ENCODE measurements around the gene RFPL1. TPM values are rescaled to one million over a fixed set of nuclear protein-coding genes. Genes with fewer than 3 reads are reported as not detected.
A peak's percentile ranks its signal among the peaks of the same experiment; 100 is the strongest.

RFPL1 gene
- total RNA-seq, 1 donor from 2014 or later, result not detected

- no peak overlapping the region for H3K4me3 ChIP-seq (ENCODE audit: low read depth, low read length)
- no peak for TF ChIP-seq CTCF (IDR thresholded peaks at IDR 0.05; ENCODE audit: insufficient read depth, low read length, severe bottlenecking)
- DNase-seq (ENCODE audit: low read depth) (peak; percentile 50), FAIRE-seq (no peak)
- H3K27me3 ChIP-seq (ENCODE audit: control insufficient read depth, insufficient read depth, low read length), result no peaks in the 10 kb centered on the region
- no peaks in the 10 kb centered on the region for H3K36me3 ChIP-seq (ENCODE audit: control insufficient read depth, insufficient read depth, low read length)
Observed at GRCh38 chr22:29457730-29458129, 19.3 kb downstream of the RFPL1 start.

GRCh38 chr22:29458551-29458950 lies 20.2 kb downstream of the RFPL1 start:
- no peak for DNase-seq (ENCODE audit: low read depth)
- H3K36me3 ChIP-seq (ENCODE audit: control insufficient read depth, insufficient read depth, low read length), result no peaks in the 10 kb centered on the region
- no peak for FAIRE-seq
- no peaks in the 10 kb centered on the region for H3K27me3 ChIP-seq (ENCODE audit: control insufficient read depth, insufficient read depth, low read length)
- TF ChIP-seq CTCF (IDR thresholded peaks at IDR 0.05; ENCODE audit: insufficient read depth, low read length, severe bottlenecking), result no peak
- no peak overlapping the region for H3K4me3 ChIP-seq (ENCODE audit: low read depth, low read length)

- no peak for FAIRE-seq
- no peak for DNase-seq (ENCODE audit: low read depth)
- Histone ChIP-seq H3K4me3 (ENCODE audit: low read depth, low read length) (no peak overlapping the region), H3K27me3 (ENCODE audit: control insufficient read depth, insufficient read depth, low read length) (no peaks in the 10 kb centered on the region), H3K36me3 (ENCODE audit: control insufficient read depth, insufficient read depth, low read length) (no peaks in the 10 kb centered on the region)
- TF ChIP-seq CTCF (IDR thresholded peaks at IDR 0.05; ENCODE audit: insufficient read depth, low read length, severe bottlenecking), result no peak
Observed at GRCh38 chr22:29459773-29460172, 21.4 kb downstream of the RFPL1 start.

GRCh38 chr22:29461263-29461662 lies 22.9 kb downstream of the RFPL1 start:
- H3K4me3 ChIP-seq (ENCODE audit: low read depth, low read length), result no peak overlapping the region
- FAIRE-seq (no peak), DNase-seq (ENCODE audit: low read depth) (no peak)
- H3K27me3 ChIP-seq (ENCODE audit: control insufficient read depth, insufficient read depth, low read length), result no peaks in the 10 kb centered on the region
- no peaks in the 10 kb centered on the region for H3K36me3 ChIP-seq (ENCODE audit: control insufficient read depth, insufficient read depth, low read length)
- no peak for TF ChIP-seq CTCF (IDR thresholded peaks at IDR 0.05; ENCODE audit: insufficient read depth, low read length, severe bottlenecking)

GRCh38 chr22:29463629-29464028 lies 25.2 kb downstream of the RFPL1 start:
- no peak for DNase-seq (ENCODE audit: low read depth)
- no peak for TF ChIP-seq CTCF (IDR thresholded peaks at IDR 0.05; ENCODE audit: insufficient read depth, low read length, severe bottlenecking)
- H3K27me3 ChIP-seq (ENCODE audit: control insufficient read depth, insufficient read depth, low read length), result no peaks in the 10 kb centered on the region

GRCh38 chr22:29464581-29464980 lies 26.2 kb downstream of the RFPL1 start:
- Histone ChIP-seq H3K36me3 (ENCODE audit: control insufficient read depth, insufficient read depth, low read length) (no peaks in the 10 kb centered on the region), H3K27me3 (ENCODE audit: control insufficient read depth, insufficient read depth, low read length) (no peaks in the 10 kb centered on the region), H3K4me3 (ENCODE audit: low read depth, low read length) (no peak overlapping the region)
- no peak for TF ChIP-seq CTCF (IDR thresholded peaks at IDR 0.05; ENCODE audit: insufficient read depth, low read length, severe bottlenecking)
- FAIRE-seq, result no peak
- no peak for DNase-seq (ENCODE audit: low read depth)

More at GRCh38 chr22:29463629-29464028, 25.2 kb downstream of the RFPL1 start:
- Histone ChIP-seq H3K4me3 (ENCODE audit: low read depth, low read length) (no peak overlapping the region), H3K36me3 (ENCODE audit: control insufficient read depth, insufficient read depth, low read length) (no peaks in the 10 kb centered on the region)
- FAIRE-seq, result no peak

All from bronchial epithelial cell (primary cell).